GM12875 (cell line): ENCODE measurements around the gene SLC36A4.
"Not testable (repeated sequence)": the region's sequence is repeated elsewhere in the genome, so short reads cannot be mapped to it uniquely, and the experiment has no call there.

Experiments
- H3K4me3 ChIP-seq: one replicate; pipeline ENCODE4 v1.5.1; 2011; ENCODE audit warnings: low read depth, low read length, control low read depth
- CTCF ChIP-seq: IDR thresholded peaks from 2 replicates; pipeline ENCODE4 v1.5.1; 2011; ENCODE audit warnings: low read depth, mild to moderate bottlenecking, control low read depth, inconsistent platforms, low read length, moderate library complexity, borderline replicate concordance; ENCODE audit not compliant: insufficient read depth

The SLC36A4 gene

GRCh38 chr11:93113824-93114223 is 84.0 kb downstream of the SLC36A4 start:
- H3K4me3 ChIP-seq, result no peak overlapping the region
- no peak for TF ChIP-seq CTCF

GRCh38 chr11:93111147-93111546 is 86.6 kb downstream of the SLC36A4 start:
- H3K4me3 ChIP-seq, result not testable (repeated sequence)

- TF ChIP-seq CTCF, result no peak
- no peak overlapping the region for H3K4me3 ChIP-seq
These were observed 97.6 kb downstream of the SLC36A4 start for GRCh38 chr11:93100211-93100610.

DNA sequence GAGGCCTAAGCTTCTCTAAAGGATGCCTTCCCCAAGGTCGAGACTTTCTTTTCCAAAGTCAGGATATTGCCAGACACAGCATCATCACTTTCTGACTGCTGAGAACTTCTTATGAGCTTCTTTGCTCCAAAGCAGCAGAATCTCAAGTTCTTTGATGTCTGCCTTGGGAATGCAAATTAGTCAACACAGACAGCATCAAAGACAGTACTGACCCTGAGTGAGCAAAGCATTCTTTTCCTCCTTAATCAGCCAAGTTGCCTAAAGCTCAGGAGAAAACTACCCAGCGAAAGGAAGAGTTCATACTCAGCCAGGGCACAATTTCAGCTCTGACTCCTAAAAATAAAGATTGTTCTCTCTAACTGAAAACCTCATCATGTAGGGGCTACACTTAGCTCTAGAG is 98.0 kb downstream of the SLC36A4 start:
- no peak for TF ChIP-seq CTCF
- no peak overlapping the region for H3K4me3 ChIP-seq
